Body of pancreas (tissue), 4 donors: ENCODE measurements around the gene C1QTNF9.

Experiments
- CTCF ChIP-seq, 7 experiments: fragments of 450-650 bp in 4 of 7; fragments of 200-600 bp in 3 of 7; sonication (generic) in 3 of 7; IDR thresholded peaks; one replicate each; pipeline ENCODE4 v1.5.1; 2016 to 2019; ENCODE audit warnings: antibody characterized with exemption in 7 of 7
- POLR2A ChIP-seq, 3 donors: fragments of 450-650 bp; IDR thresholded peaks; one replicate each; pipeline ENCODE4 v1.6.1; 2016; ENCODE audit warnings: antibody characterized with exemption in 3 of 3, mild to moderate bottlenecking in 2 of 3

GRCh38 chr13:24279327-24280110 is 29.9 kb upstream of the C1QTNF9 start:
- no peak for TF ChIP-seq CTCF (IDR thresholded peaks at IDR 0.05)
- TF ChIP-seq POLR2A (IDR thresholded peaks at IDR 0.05) = no peak
